Breast epithelium (tissue), 4 donors: ENCODE data around the gene POU2F3. TPM values are rescaled to one million over a fixed set of nuclear protein-coding genes. Genes with fewer than 3 reads are reported as not detected.

Source experiments
- DNase-seq, 2 donors: peaks; one replicate each; pipeline ENCODE4 v3.0.0-alpha.2; 2019; ENCODE audit warnings: low spot score in 2 of 2
- H3K27ac ChIP-seq, 2 donors: fragments of 200-600 bp; sonication (generic) in 1 of 2; one replicate each; pipeline ENCODE4 v1.5.1; 2016 to 2019; ENCODE audit warnings: mild to moderate bottlenecking in 1 of 2
- H3K27me3 ChIP-seq, 2 donors: fragments of 200-600 bp; sonication (generic) in 1 of 2; one replicate each; pipeline versions ENCODE4 v1.5.1 to v1.6.0; 2017 to 2019; ENCODE audit warnings: control low read depth in 1 of 2, mild to moderate bottlenecking in 1 of 2
- H3K36me3 ChIP-seq: fragments of 200-600 bp; one replicate; pipeline ENCODE4 v1.5.1; 2019
- H3K4me1 ChIP-seq, 2 donors: fragments of 200-600 bp; sonication (generic); one replicate each; pipeline ENCODE4 v1.5.1; 2016 to 2019; ENCODE audit warnings: control low read depth in 1 of 2
- H3K4me3 ChIP-seq, 3 donors: fragments of 200-600 bp; sonication (generic); 1 replicate in 2 of 3; 2 replicates in 1 of 3; pipeline ENCODE4 v1.5.1; 2016 to 2019; ENCODE audit warnings: mild to moderate bottlenecking in 3 of 3, moderate library complexity in 2 of 3
- H3K9me3 ChIP-seq, 2 donors: fragments of 200-600 bp; sonication (generic) in 1 of 2; one replicate each; pipeline ENCODE4 v1.5.1; 2016 to 2019; ENCODE audit warnings: control low read depth in 1 of 2
- CTCF ChIP-seq, 3 donors: fragments of 450-650 bp; IDR thresholded peaks; one replicate each; pipeline ENCODE4 v1.5.1; 2016 to 2017; ENCODE audit warnings: antibody characterized with exemption in 3 of 3, mild to moderate bottlenecking in 3 of 3, moderate library complexity in 3 of 3
- POLR2A ChIP-seq: fragments of 450-650 bp; IDR thresholded peaks from one replicate; pipeline ENCODE4 v1.6.1; 2016; ENCODE audit warnings: antibody characterized with exemption, mild to moderate bottlenecking, moderate library complexity
- POLR2AphosphoS5 ChIP-seq, 3 donors: sonication (generic); formaldehyde crosslinking; IDR thresholded peaks; one replicate each; pipeline ENCODE4 v1.6.1; 2017; ENCODE audit warnings: antibody characterized with exemption in 3 of 3
- intact Hi-C: fragments of 100-400 bp; cut with DNase I; formaldehyde crosslinking; loops from one replicate; pipeline ENCODE4 v1.15.1; 2023; ENCODE audit warnings: low total_unique reads
- total RNA-seq, 3 donors: library from RNA; depleted of rRNA; stranded (reverse); fragments of >200 nt; gene quantifications; one replicate each; pipeline ENCODE4 v1.1.0, GENCODE V29; 2016

Gene POU2F3
- total RNA-seq, 3 donors from 2014 or later, result 3.9 to 7.0 TPM; not detected in 1

DNA sequence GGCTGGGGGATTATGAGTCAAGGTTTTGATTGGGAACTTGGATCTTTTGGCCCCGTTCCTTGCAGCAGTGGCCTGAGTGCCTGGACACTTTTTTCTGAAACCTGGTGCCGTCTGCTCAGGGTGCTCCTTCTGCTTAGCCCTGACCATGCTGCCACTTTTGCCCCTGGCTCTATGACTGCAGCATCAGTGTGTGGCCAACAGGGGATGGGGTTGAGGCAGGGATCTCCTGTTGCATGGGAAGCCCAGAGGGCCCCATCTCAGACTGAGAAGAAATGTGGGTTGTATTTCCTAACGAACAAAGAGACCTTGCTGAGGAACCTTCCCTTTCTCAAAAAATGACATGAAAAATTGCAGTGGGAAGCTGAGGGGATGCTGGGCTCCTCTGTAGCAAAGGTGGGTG lies 18.7 kb downstream of the POU2F3 start:
- H3K9me3 ChIP-seq, result no peaks in the 10 kb centered on the region

DNA sequence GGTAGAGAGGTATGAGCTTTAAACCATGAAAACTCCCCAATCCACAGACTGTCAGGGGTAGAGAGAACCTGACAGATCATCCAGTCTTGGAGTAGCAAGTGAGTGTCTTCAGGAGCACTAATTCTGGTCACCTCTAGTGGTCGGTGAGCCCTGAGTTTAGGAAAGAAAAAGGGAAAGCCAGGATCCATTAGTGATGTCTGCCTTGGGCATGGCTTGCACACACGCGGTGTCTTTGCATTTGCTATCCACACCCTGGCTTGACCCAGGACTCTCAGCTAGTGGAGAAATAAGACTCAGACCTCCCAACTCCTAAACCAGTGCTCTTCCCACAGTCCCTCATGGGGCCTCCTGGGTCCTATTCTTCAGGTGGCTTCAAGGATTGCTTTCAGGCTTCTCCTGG lies 19.3 kb downstream of the POU2F3 start:
- intact Hi-C loops, result no loop called here
- Histone ChIP-seq H3K27me3 (no peaks in the 10 kb centered on the region), H3K4me1 (no peaks in the 10 kb centered on the region), H3K9me3 (no peaks in the 10 kb centered on the region), H3K36me3 (no peaks in the 10 kb centered on the region), H3K27ac (peak overlapping the region in 1 of 2 donors; percentile 16), H3K4me3 (no peak overlapping the region)
- DNase-seq, result no peak
- TF ChIP-seq POLR2A (no peak), CTCF (IDR thresholded peaks at IDR 0.05) (no peak), POLR2AphosphoS5 (IDR thresholded peaks at IDR 0.05) (no peak)

More for the DNA sequence above, 18.7 kb downstream of the POU2F3 start:
- intact Hi-C loops, result no loop called here
- no peak for DNase-seq
- Histone ChIP-seq H3K4me3 (no peak overlapping the region), H3K27me3 (no peaks in the 10 kb centered on the region), H3K27ac (no peak overlapping the region), H3K36me3 (no peaks in the 10 kb centered on the region), H3K4me1 (no peaks in the 10 kb centered on the region)
- no peak for TF ChIP-seq CTCF (IDR thresholded peaks at IDR 0.05)
- TF ChIP-seq POLR2AphosphoS5 (IDR thresholded peaks at IDR 0.05), result no peak
- no peak for TF ChIP-seq POLR2A

DNA sequence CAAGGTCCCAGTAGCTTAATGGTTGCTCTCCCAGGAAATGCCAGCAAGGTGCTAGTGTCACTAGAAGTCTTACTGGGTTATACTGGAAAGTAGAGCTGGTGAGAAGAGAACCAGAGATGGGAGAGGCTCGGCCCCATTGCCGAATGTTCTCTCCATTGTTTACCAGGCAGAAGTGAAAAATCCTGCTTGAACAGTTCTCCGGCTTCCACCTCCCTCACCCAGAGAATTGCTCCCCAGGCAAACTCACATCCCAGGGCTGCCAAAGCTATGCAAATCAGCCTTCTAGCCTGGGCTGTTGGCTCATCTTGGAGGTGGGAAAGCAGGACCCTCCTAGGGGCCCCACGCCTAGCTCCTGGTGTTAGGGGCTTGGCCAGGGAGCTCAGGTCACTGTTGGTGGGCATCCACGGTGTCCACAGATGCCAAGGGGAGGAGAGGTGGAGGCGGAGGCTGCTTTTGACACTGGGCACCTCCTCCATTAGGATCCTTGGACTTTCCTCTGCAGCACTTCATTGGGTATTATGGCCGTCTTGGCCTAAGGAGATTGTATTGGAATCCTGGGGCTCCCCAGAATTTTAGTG lies 20.1 kb downstream of the POU2F3 start:
- no peaks in the 10 kb centered on the region for H3K9me3 ChIP-seq
- no peak overlapping the region for H3K4me3 ChIP-seq
- no peak for DNase-seq
- H3K27me3 ChIP-seq, result no peaks in the 10 kb centered on the region
- intact Hi-C loops, result no loop called here
- H3K36me3 ChIP-seq, result no peaks in the 10 kb centered on the region
- TF ChIP-seq POLR2AphosphoS5 (IDR thresholded peaks at IDR 0.05) (no peak), CTCF (IDR thresholded peaks at IDR 0.05) (no peak), POLR2A (no peak)
- peak overlapping the region; percentile 16 to 43 for H3K27ac ChIP-seq
- H3K4me1 ChIP-seq, result no peaks in the 10 kb centered on the region

- Histone ChIP-seq H3K27ac (no peak overlapping the region), H3K4me1 (no peaks in the 10 kb centered on the region), H3K36me3 (no peaks in the 10 kb centered on the region), H3K4me3 (no peak overlapping the region), H3K27me3 (no peaks in the 10 kb centered on the region), H3K9me3 (no peaks in the 10 kb centered on the region)
- TF ChIP-seq CTCF (IDR thresholded peaks at IDR 0.05), result no peak
- no peak for TF ChIP-seq POLR2A
- no peak for TF ChIP-seq POLR2AphosphoS5 (IDR thresholded peaks at IDR 0.05)
- intact Hi-C loops, result no loop called here
- DNase-seq, result no peak
Measured at GRCh38 chr11:120260616-120261015, 20.7 kb downstream of the POU2F3 start.

DNA sequence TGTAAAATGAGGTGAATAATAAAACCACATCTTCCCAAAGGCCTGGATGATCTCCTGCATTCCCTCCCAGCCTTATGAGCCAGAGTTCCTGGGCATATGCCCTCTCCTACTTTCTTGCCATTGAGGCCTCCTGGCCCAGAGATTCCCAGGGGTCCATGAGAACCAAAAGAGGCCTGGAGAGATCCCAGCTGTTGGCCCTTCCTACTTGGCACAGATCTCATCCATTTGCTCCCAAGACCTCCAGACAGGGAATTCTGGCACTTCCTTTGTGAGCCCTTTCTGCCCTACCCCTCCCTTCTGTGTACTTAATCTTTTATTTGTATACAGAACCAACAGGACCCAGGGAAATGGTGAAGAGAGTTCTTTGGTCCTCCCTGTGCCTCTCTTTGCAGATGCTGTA lies 21.4 kb downstream of the POU2F3 start:
- intact Hi-C loops, result no loop called here
- Histone ChIP-seq H3K9me3 (no peaks in the 10 kb centered on the region), H3K27me3 (no peaks in the 10 kb centered on the region), H3K4me1 (no peaks in the 10 kb centered on the region), H3K4me3 (no peak overlapping the region), H3K27ac (no peak overlapping the region), H3K36me3 (no peaks in the 10 kb centered on the region)
- no peak for DNase-seq
- TF ChIP-seq POLR2AphosphoS5 (IDR thresholded peaks at IDR 0.05) (no peak), CTCF (IDR thresholded peaks at IDR 0.05) (no peak), POLR2A (no peak)
